Spleen (tissue), 7 donors: ENCODE measurements around the gene KIF5A.

ENCODE experiments used
- CTCF ChIP-seq, 11 experiments: fragments of 200-600 bp in 7 of 11; fragments of 450-650 bp in 4 of 11; sonication (generic) in 4 of 11; IDR thresholded peaks in 8 of 11; conservative IDR thresholded peaks in 3 of 11; 1 replicate in 7 of 11; 2 replicates in 4 of 11; pipeline versions ENCODE4 v1.4.0 to v1.8.0; 2016 to 2021; ENCODE audit warnings: antibody characterized with exemption in 11 of 11, inconsistent platforms in 4 of 11, mild to moderate bottlenecking in 1 of 11
- POLR2A ChIP-seq, 3 donors: fragments of 450-650 bp; IDR thresholded peaks; one replicate each; pipeline ENCODE4 v1.5.1; 2017; ENCODE audit warnings: antibody characterized with exemption in 3 of 3, mild to moderate bottlenecking in 1 of 3
- POLR2AphosphoS5 ChIP-seq, 3 donors: sonication (generic); formaldehyde crosslinking; IDR thresholded peaks; one replicate each; pipeline ENCODE4 v1.5.1; 2017; ENCODE audit warnings: antibody characterized with exemption in 3 of 3
- donor health status: DM: no; HTN: no; CAD: no; lungs with moderate emphysema.
- donor health status: DM: no; HTN: no; CAD: no.
- donor health status: DM: no; HTN: no; CAD: no.

GRCh38 chr12:57605811-57606311, 56.0 kb downstream of the KIF5A start:
- TF ChIP-seq CTCF (IDR thresholded peaks at IDR 0.05 in 8 of 11, conservative IDR thresholded peaks at IDR 0.05 in 3 of 11) (no peak), POLR2AphosphoS5 (IDR thresholded peaks at IDR 0.05) (no peak), POLR2A (IDR thresholded peaks at IDR 0.05) (no peak)
